ENCODE results near the gene EXOC1. TPM values are rescaled to one million over a fixed set of nuclear protein-coding genes. Genes with fewer than 3 reads are reported as not detected.

Gene EXOC1
- total and polyA plus RNA-seq, 2 donors from 2014 or later = 17.5 to 41.7 TPM

- no peak for FAIRE-seq
- no peak for DNase-seq
- Histone ChIP-seq H3K9ac (ENCODE audit: low read length in 3 of 3) (no peak overlapping the region), H3K4me3 (ENCODE audit: low read length in 3 of 3) (no peak overlapping the region), H3K36me3 (ENCODE audit: control insufficient read depth in 2 of 3, insufficient read depth in 3 of 3, low read length in 3 of 3) (peaks cover 4 to 18% (median 15%) of the 10 kb centered on the region in 3 donors), H3K27me3 (ENCODE audit: control insufficient read depth, insufficient read depth, low read length) (no peaks in the 10 kb centered on the region), H3K4me1 (ENCODE audit: control insufficient read depth in 2 of 3, insufficient read depth in 2 of 3, low read depth in 1 of 3, low read length in 3 of 3) (no peaks in the 10 kb centered on the region), H3K9me3 (ENCODE audit: control insufficient read depth in 2 of 3, insufficient read depth in 1 of 3, low read length in 3 of 3) (no peaks in the 10 kb centered on the region), H3K27ac (ENCODE audit: low read depth in 2 of 2, low read length in 2 of 2) (peak overlapping the region in 1 of 2 donors; percentile 3)
- intact Hi-C loops (cut with DNase I) = no loop called here
- no peak for TF ChIP-seq CTCF (IDR thresholded peaks at IDR 0.05; ENCODE audit: borderline replicate concordance, extremely low read depth, insufficient read depth)
Observed at GRCh38 chr4:55865228-55865806, 11.9 kb downstream of the EXOC1 start.

GRCh38 chr4:55866290-55866907, 13.0 kb downstream of the EXOC1 start:
- FAIRE-seq (peak; percentile 69), DNase-seq (peak in 1 of 5 donors; percentile 18)
- H3K9me3 ChIP-seq (ENCODE audit: control insufficient read depth in 2 of 3, insufficient read depth in 1 of 3, low read length in 3 of 3) = no peaks in the 10 kb centered on the region
- no peaks in the 10 kb centered on the region for H3K27me3 ChIP-seq (ENCODE audit: control insufficient read depth, insufficient read depth, low read length)
- H3K4me1 ChIP-seq (ENCODE audit: control insufficient read depth in 2 of 3, insufficient read depth in 2 of 3, low read depth in 1 of 3, low read length in 3 of 3) = no peaks in the 10 kb centered on the region
- intact Hi-C loops (cut with DNase I) = no loop called here
- no peak overlapping the region for H3K4me3 ChIP-seq (ENCODE audit: low read length in 3 of 3)
- peaks cover 9 to 26% (median 23%) of the 10 kb centered on the region in 3 donors for H3K36me3 ChIP-seq (ENCODE audit: control insufficient read depth in 2 of 3, insufficient read depth in 3 of 3, low read length in 3 of 3)
- no peak overlapping the region for H3K9ac ChIP-seq (ENCODE audit: low read length in 3 of 3)
- peak overlapping the region in 1 of 2 donors; percentile 3 for H3K27ac ChIP-seq (ENCODE audit: low read depth in 2 of 2, low read length in 2 of 2)
- TF ChIP-seq CTCF (IDR thresholded peaks at IDR 0.05; ENCODE audit: borderline replicate concordance, extremely low read depth, insufficient read depth) = no peak

GRCh38 chr4:55866973-55867574, 13.6 kb downstream of the EXOC1 start:
- Histone ChIP-seq H3K9me3 (ENCODE audit: control insufficient read depth in 2 of 3, insufficient read depth in 1 of 3, low read length in 3 of 3) (no peaks in the 10 kb centered on the region), H3K9ac (ENCODE audit: low read length in 3 of 3) (no peak overlapping the region), H3K36me3 (ENCODE audit: control insufficient read depth in 2 of 3, insufficient read depth in 3 of 3, low read length in 3 of 3) (peaks cover 9 to 31% (median 25%) of the 10 kb centered on the region in 3 donors), H3K4me1 (ENCODE audit: control insufficient read depth in 2 of 3, insufficient read depth in 2 of 3, low read depth in 1 of 3, low read length in 3 of 3) (no peaks in the 10 kb centered on the region), H3K27ac (ENCODE audit: low read depth in 2 of 2, low read length in 2 of 2) (no peak overlapping the region), H3K27me3 (ENCODE audit: control insufficient read depth, insufficient read depth, low read length) (no peaks in the 10 kb centered on the region), H3K4me3 (ENCODE audit: low read length in 3 of 3) (no peak overlapping the region)
- FAIRE-seq = peak; percentile 70
- peak in 2 of 5 donors; percentile 58 to 73 for DNase-seq
- peak; percentile 79 for TF ChIP-seq CTCF (IDR thresholded peaks at IDR 0.05; ENCODE audit: borderline replicate concordance, extremely low read depth, insufficient read depth)
- intact Hi-C loops (cut with DNase I) = no loop called here
